K562 (cell line): ENCODE measurements around the gene PACSIN1. TPM values are rescaled to one million over a fixed set of nuclear protein-coding genes. Genes with fewer than 3 reads are reported as not detected.

Experiments
- ARNT ChIP-seq, 2 experiments: fragments of 450-650 bp; IDR thresholded peaks; 2 replicates each; pipeline ENCODE4 v1.6.1; 2016; ENCODE audit warnings: mild to moderate bottlenecking in 1 of 2
- HDAC1 ChIP-seq, 2 experiments: fragments of 450-650 bp; IDR thresholded peaks; 2 replicates each; pipeline ENCODE4 v1.6.1; 2016 to 2017; ENCODE audit warnings: inconsistent platforms in 1 of 2, mild to moderate bottlenecking in 1 of 2, moderate library complexity in 1 of 2
- HMBOX1 ChIP-seq: sonication (generic); IDR thresholded peaks from 2 replicates; pipeline ENCODE4 v1.6.1; 2016
- KLF16 ChIP-seq: IDR thresholded peaks from 2 replicates; pipeline ENCODE4 v1.6.1; 2016; ENCODE audit warnings: antibody characterized with exemption
- MCM5 ChIP-seq: fragments of 450-650 bp; IDR thresholded peaks from 2 replicates; pipeline ENCODE4 v1.6.1; 2016; ENCODE audit warnings: low read depth
- MEF2D ChIP-seq: conservative IDR thresholded peaks from 2 replicates; pipeline ENCODE4 v1.6.1; 2016; ENCODE audit warnings: low read depth, missing genetic modification characterization, missing compliant biosample characterization
- MYC ChIP-seq, 2 experiments: fragments of 250-450 bp in 1 of 2; sonication (Bioruptor Pico) in 1 of 2; IDR thresholded peaks; 2 replicates each; pipeline versions ENCODE4 v1.5.1 to v1.6.1; 2012 to 2021; ENCODE audit warnings: low read depth in 2 of 2, borderline replicate concordance in 1 of 2, improper control_type of control experiment in 1 of 2, low read length in 1 of 2, mild to moderate bottlenecking in 1 of 2, moderate library complexity in 1 of 2
- PCBP2 ChIP-seq: fragments of 200-400 bp; formaldehyde crosslinking; IDR thresholded peaks from 2 replicates; pipeline ENCODE4 v1.6.1; 2018; ENCODE audit warnings: low read length, low read depth, mild to moderate bottlenecking, moderate library complexity; ENCODE audit not compliant: poor library complexity, severe bottlenecking
- PHF8 ChIP-seq: fragments of 200-600 bp; sonication (generic); IDR thresholded peaks from 2 replicates; pipeline ENCODE4 v1.6.1; 2012; ENCODE audit warnings: mixed run types, mild to moderate bottlenecking, inconsistent platforms, low read length, moderate library complexity, borderline replicate concordance
- SAP30 ChIP-seq: fragments of 200-600 bp; sonication (generic); IDR thresholded peaks from 2 replicates; pipeline ENCODE4 v1.6.1; 2012; ENCODE audit warnings: borderline replicate concordance, low read depth, mild to moderate bottlenecking, moderate library complexity, low read length, control low read depth, inconsistent platforms; ENCODE audit not compliant: insufficient read depth, poor library complexity, severe bottlenecking
- SLC30A9 ChIP-seq: fragments of 250-450 bp; sonication (Bioruptor Pico); IDR thresholded peaks from 2 replicates; pipeline ENCODE4 v1.8.0; 2022; ENCODE audit warnings: mild to moderate bottlenecking, moderate library complexity
- XRCC3 ChIP-seq: fragments of 450-650 bp; IDR thresholded peaks from 2 replicates; pipeline ENCODE4 v1.6.1; 2017; ENCODE audit warnings: mild to moderate bottlenecking, moderate library complexity
- ZNF589 ChIP-seq: fragments of 200-800 bp; sonication (Bioruptor generic); IDR thresholded peaks from 2 replicates; pipeline ENCODE4 v1.6.1; 2016; ENCODE audit warnings: low read depth, missing genetic modification characterization, missing compliant biosample characterization
- ZNF592 ChIP-seq: fragments of 450-650 bp; IDR thresholded peaks from 2 replicates; pipeline ENCODE4 v1.6.1; 2017; ENCODE audit warnings: antibody characterized with exemption, mild to moderate bottlenecking
- polyA plus RNA-seq, 8 experiments: library from polyadenylated mRNA; depleted of rRNA in 4 of 8; stranded (reverse) in 5 of 8; unstranded in 3 of 8; fragments of >200 nt; fragmentation: Nextera tagmentation in 2 of 8; fragmentation: Illumina TruSeq in 1 of 8; extraction: Ambion mirVana in 2 of 8; extraction: Trizol in 1 of 8; gene quantifications; 2 replicates each; pipeline versions ENCODE4 v1.2.1 to v1.2.3, GENCODE V29; 2011 to 2014; ENCODE audit warnings: inconsistent platforms in 1 of 8, missing spikeins in 1 of 8
- total RNA-seq, 7 experiments: library from RNA; depleted of rRNA in 6 of 7; stranded (reverse); fragments of >200 nt in 6 of 7; fragmentation: Illumina TruSeq in 2 of 7; extraction: Trizol in 2 of 7; gene quantifications; 2 replicates each; pipeline versions ENCODE4 v1.2.1 to v1.2.3, GENCODE V29; 2011 to 2021; ENCODE audit warnings: low replicate concordance in 1 of 7
- TF ChIP-seq, protein P1 (sequence below), 2 experiments: IDR thresholded peaks in 1 of 2; conservative IDR thresholded peaks in 1 of 2; 2 replicates each; pipeline ENCODE4 v1.6.1; 2016; ENCODE audit warnings: low read depth in 2 of 2, mild to moderate bottlenecking in 1 of 2, missing compliant biosample characterization in 1 of 2, missing genetic modification characterization in 1 of 2, moderate library complexity in 1 of 2
- TF ChIP-seq, protein P2 (sequence below): fragments of 450-650 bp; formaldehyde crosslinking; IDR thresholded peaks from 2 replicates; pipeline ENCODE4 v1.4.0; 2020; ENCODE audit warnings: mild to moderate bottlenecking

Gene PACSIN1
- total and polyA plus RNA-seq, 9 of the 15 experiments (the other 6 are each of a cell fraction or from before 2014, with no cell fraction given): 0.01 to 1.7 (median 0.45) TPM

DNA sequence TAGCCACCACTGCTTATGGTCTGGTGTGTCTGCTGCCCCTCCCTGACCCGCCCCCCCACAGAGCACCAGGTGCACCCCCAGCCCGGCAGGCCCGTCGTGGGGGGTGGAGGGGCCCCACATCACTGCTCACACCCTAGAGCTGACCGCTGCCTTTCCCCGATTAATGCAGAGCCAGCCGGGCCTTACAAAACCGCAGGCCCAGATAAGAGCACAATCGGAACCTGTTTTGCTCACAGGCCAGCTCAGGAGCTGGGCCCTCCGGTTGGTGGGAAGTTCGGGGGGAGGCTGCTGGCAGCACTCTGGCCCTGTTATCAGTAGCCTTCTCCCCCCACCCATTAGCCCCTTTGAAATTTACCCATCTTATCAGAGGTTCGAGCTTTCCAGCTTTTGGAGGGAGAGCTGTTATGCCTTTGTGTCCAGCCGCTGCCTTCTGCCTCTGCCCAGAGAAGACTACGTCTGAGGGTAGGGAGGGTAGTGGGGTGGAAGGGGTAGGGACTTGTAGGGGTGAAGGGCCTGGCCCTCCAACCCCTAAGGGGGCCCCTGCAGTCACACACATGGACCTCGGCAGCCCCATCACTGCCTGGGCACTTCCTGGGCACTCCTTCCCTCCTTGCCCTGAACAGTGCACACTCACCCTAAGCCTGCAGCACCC, 97.1 kb downstream of the PACSIN1 start (continued):
- TF ChIP-seq MYC (IDR thresholded peaks at IDR 0.05; ENCODE audit: low read depth, low read length) (peak; percentile 40; the same call in 1 of the 2 replicates), MYC (CRISPR knock-in tag; IDR thresholded peaks at IDR 0.05; ENCODE audit: borderline replicate concordance, low read depth) (no peak), PHF8 (no peak), ZNF592 (no peak), ZNF589 (CRISPR knock-in tag) (0 out of 2 replicates have a peak, but pooled peaks have one; percentile 24), SLC30A9 (CRISPR knock-in tag) (no peak), SAP30 (no peak), ARNT (IDR thresholded peaks at IDR 0.05) (peak in 1 of 2 experiments; percentile 42; a peak in 1 of 4 replicates), HDAC1 (IDR thresholded peaks at IDR 0.05) (peak in 1 of 2 experiments; percentile 82; a peak in 2 of 4 replicates), HMBOX1 (peak; percentile 53; the same call in 1 of the 2 replicates), MEF2D (no peak), KLF16 (peak; percentile 96), XRCC3 (no peak), MCM5 (no peak), PCBP2 (no peak)
- TF ChIP-seq, protein P1, sequence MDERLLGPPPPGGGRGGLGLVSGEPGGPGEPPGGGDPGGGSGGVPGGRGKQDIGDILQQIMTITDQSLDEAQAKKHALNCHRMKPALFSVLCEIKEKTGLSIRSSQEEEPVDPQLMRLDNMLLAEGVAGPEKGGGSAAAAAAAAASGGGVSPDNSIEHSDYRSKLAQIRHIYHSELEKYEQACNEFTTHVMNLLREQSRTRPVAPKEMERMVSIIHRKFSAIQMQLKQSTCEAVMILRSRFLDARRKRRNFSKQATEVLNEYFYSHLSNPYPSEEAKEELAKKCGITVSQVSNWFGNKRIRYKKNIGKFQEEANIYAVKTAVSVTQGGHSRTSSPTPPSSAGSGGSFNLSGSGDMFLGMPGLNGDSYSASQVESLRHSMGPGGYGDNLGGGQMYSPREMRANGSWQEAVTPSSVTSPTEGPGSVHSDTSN (CRISPR knock-in tag; IDR thresholded peaks at IDR 0.05; ENCODE audit: low read depth): no peak
- TF ChIP-seq, protein P1 (tag; conservative IDR thresholded peaks at IDR 0.05; ENCODE audit: low read depth): no peak
- TF ChIP-seq, protein P2, sequence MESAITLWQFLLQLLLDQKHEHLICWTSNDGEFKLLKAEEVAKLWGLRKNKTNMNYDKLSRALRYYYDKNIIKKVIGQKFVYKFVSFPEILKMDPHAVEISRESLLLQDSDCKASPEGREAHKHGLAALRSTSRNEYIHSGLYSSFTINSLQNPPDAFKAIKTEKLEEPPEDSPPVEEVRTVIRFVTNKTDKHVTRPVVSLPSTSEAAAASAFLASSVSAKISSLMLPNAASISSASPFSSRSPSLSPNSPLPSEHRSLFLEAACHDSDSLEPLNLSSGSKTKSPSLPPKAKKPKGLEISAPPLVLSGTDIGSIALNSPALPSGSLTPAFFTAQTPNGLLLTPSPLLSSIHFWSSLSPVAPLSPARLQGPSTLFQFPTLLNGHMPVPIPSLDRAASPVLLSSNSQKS (CRISPR knock-in tag): no peak
